DMS153 (cell line): Measurements from ENCODE around the gene NR0B2.
"Not testable (repeated sequence)": the region's sequence is repeated elsewhere in the genome, so short reads cannot be mapped to it uniquely, and the experiment has no call there.

Source experiments
- DNase-seq: peaks from one replicate; lab custom pipeline; 2025; lab: John Stamatoyannopoulos, UW

NR0B2 gene, protein sequence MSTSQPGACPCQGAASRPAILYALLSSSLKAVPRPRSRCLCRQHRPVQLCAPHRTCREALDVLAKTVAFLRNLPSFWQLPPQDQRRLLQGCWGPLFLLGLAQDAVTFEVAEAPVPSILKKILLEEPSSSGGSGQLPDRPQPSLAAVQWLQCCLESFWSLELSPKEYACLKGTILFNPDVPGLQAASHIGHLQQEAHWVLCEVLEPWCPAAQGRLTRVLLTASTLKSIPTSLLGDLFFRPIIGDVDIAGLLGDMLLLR

GRCh38 chr1:26913754-26914619, at the start of gene NR0B2:
NR0B2 (minus strand) TSS chr1:26913975; CDS start chr1:26913940, 35 bp downstream.
- peak; percentile 100 for DNase-seq

DNA sequence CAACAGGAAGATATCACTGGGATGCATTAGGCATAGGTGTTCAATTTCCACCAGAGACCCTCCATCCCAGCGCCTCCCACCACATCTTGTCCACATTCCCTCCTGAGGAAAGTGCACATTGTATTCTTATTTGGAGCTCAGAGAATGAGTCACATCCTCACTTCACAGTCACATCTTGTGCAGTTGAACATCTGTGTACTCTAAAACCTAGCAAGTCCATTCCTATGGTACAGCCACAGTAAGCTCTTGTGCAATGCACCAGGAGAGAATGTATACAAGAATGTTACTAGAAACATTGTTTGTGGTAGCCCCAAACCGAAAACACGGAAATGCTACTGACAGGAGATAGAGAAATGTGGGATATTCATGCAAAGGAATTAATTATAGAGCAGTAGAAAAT, 48.1 kb upstream of the NR0B2 start:
- DNase-seq: no peak

DNA sequence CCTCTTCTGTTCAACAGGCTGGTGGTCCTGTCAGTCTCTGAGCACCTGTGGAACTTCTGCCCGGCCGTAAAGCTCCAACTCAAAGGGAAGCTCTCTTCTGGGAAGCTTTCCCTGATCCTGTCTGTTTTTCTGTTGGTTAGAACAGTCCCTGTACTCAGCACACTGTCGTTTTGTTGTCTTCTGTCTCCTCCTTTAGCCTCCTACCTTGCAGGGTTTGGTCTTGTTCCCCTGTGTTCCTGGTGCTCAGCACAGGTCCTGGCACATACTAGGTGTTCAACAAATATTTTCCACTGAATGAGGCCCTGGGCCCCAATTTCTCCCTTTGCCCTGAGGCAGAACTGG, 46.8 kb upstream of the NR0B2 start:
- DNase-seq: no peak

DNA sequence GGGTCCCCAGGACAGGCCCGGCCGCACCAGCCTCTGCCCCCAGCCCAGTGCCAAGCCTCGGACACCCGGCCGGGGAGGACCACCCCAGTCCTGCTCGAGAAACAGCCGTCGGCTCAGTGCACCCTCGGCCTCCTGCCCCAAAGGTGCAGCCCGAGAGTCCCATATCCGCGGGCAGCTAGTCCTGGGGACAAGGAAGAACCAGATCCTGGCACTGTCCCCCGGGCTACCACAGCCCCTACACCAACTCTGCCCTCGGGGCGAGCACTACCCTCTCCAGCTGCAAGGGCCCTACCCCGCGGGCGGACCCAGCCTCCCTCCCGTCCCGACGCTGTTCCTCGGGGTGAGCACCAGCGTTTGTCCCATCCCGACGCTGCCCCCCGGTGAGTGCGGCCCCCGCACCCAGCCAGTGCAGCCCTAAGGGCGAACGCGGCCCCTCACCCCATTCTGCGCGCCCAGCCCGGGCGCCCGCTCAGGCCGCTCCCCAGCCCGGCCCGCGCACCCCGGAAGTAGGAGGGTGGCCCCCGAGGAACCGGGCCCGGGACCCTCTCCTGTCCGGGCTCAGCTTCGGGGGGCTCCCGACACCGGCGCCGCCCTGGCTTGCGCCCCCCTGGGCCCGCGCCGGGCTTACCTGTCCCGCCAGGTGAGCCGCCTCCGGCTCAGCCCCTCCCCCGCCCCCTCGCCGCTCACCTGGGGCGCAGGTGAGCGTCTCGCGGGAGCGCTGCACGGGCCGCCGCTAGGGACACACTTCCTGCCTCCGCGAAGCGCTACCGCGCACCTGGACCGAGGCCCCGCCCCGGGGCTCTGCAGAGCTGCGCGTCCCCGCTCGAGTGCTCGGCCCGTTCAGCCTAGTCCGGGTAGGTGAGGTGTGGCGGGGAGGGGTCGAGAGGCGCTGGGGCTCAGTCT, 46.2 kb upstream of the NR0B2 start, which contains the start of gene KDF1:
TSS of gene KDF1 (minus strand) at position 747 of the 903 bp plus-strand sequence. CDS start 8,088 bp downstream, outside the sequence.
- peak; percentile 88 for DNase-seq

DNA sequence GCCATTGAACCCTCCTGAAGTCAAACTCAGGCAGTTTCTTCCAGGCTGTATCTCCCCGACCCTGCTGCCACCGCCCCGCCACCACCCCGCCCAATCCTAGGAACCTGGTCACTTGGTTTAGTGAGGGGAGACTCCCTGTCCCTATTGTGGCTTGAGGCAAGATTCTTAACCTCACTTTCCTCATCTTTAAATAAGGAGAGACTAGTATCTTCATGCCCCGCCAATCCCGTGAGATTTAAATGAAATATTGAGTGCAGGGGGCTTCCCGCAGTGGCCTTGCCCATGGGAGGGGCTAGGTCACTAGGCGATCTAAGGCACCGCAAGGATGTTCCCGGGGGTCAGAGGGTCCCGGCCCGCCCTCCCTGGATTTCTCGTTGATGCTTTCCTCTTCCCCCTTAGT, 45.5 kb upstream of the NR0B2 start:
- DNase-seq: no peak

GRCh38 chr1:26957306-26957705, 43.5 kb upstream of the NR0B2 start:
- DNase-seq: no peak

GRCh38 chr1:26956321-26956720, 42.5 kb upstream of the NR0B2 start:
- no peak for DNase-seq

DNA sequence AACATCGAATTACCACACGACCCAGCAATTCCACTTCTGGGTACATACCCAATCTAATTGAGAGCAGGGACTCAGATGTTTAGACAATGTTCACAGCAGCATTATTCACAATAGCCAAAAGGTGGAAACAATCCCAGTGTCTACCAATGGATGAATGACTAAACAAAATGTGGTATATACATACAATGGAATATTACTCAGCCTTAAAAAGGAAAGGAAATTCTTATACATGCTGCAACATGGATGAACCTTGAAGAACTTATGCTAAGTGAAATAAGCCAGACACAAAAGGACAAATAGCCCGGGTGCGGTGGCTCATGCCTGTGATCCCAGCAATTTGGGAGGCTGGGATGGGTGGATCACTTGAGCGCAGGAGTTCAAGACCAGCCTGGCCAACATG, 39.6 kb upstream of the NR0B2 start:
- DNase-seq: no peak

- DNase-seq: no peak
These were observed 38.2 kb upstream of the NR0B2 start for GRCh38 chr1:26951821-26952497.

- DNase-seq: no peak
These were observed 37.4 kb upstream of the NR0B2 start for GRCh38 chr1:26951216-26951615.

GRCh38 chr1:26950602-26951001, 36.8 kb upstream of the NR0B2 start:
- no peak for DNase-seq

DNA sequence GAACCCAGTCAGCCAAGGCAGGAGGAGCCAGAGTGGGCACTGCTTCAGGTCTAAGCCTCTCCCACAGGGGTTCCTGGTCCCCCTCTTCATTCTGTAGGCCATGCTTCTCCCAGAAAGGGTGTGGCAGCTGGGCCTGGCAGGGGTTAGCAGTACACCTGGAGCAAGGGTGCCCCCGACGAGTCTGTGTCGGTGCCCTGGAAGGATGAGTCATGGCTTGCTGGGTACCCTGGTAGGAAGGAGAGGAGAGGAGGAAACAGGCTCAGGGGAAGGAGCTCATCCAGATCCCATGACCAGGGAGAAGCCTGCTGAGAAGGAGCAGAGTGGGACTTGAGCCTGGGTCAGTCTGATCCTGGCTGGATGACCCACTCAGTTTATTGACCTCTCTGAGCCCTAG, 36.1 kb upstream of the NR0B2 start:
- no peak for DNase-seq

- DNase-seq: no peak
These were observed 35.6 kb upstream of the NR0B2 start for GRCh38 chr1:26949266-26949925.

DNA sequence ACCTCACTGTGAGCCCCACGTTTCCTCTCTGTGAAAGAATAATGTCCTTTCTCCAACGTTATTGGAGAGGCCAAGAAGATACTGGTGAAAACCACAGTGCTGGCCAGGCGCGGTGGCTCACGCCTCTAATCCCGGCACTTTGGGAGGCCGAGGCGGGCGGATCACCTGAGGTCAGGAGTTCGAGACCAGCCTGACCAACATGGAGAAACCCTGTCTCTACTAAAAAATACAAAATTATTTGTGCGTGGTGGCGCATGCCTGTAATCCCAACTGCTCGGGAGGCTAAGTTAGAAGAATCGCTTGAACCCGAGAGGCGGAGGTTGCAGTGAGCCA, 34.9 kb upstream of the NR0B2 start:
- DNase-seq: not testable (repeated sequence)

DNA sequence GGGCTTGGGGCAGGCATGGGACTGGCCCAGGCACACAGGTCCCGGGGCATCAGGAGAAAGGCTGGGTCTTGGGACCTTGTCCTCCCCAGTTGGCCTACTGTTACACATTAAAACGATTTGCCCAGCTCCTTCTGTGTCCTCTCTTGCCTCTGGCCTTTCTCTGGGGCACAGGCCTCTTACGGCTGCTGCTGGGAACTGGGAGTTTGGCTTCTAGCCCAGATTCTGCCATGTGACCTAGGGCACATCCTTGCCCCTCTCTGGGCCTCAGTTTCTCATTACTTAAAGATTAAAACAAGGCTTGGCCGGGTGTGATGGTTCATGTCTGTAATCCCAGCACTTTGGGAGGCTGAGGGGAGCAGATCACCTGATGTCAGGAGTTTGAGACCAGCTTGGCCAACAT, 32.5 kb upstream of the NR0B2 start:
- no peak for DNase-seq

DNA sequence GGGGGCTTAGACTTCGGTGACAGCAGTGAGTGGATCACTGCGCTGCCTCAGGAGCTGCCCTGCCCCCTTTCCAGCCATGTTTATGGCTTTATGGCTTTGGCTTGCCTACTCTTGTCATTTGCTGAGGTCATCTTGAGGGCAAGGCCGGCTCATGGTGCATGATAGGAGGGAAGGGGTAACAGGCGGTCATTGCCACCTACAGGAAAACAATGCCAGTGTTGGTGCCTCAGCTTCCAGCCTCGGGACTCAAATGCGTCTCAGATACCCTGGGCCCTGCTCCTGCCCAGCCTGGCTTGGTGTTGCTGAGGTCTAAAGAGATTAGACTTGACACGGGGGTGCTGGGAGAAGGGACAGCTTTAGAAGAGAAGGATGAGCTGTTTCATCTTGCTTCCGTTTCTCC, 32.0 kb upstream of the NR0B2 start:
- no peak for DNase-seq

GRCh38 chr1:26945138-26945537, 31.4 kb upstream of the NR0B2 start:
- no peak for DNase-seq

DNA sequence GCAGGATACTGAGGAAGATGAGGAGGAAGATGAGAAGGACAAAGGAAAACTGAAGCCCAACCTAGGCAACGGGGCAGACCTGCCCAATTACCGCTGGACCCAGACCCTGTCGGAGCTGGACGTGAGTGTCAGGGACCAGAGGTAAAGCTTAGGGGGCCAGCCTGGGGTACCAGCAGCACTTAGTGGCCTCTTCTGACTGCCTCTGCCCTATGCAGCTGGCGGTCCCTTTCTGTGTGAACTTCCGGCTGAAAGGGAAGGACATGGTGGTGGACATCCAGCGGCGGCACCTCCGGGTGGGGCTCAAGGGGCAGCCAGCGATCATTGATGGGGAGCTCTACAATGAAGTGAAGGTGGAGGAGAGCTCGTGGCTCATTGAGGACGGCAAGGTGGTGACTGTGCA, 28.9 kb upstream of the NR0B2 start:
- no peak for DNase-seq

GRCh38 chr1:26941311-26941710, 27.5 kb upstream of the NR0B2 start:
- no peak for DNase-seq

DNA sequence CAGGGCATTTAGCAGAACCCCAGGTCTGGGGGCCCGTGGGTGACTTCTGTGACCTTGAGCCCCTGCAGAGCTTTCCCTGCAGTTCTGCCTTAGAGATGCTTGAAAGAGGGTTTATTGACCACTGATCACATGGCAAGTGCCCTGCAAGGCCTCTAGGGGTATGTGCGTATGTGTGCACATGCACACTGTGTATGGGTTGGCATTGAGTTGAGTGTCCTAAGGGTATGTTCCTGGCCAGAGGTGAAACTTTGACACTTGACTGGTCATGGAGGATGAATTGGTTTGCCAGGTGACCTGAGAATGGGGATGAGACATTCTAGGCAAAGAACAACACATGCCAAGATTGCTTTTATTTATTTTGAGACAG, 24.9 kb upstream of the NR0B2 start:
- DNase-seq: no peak

DNA sequence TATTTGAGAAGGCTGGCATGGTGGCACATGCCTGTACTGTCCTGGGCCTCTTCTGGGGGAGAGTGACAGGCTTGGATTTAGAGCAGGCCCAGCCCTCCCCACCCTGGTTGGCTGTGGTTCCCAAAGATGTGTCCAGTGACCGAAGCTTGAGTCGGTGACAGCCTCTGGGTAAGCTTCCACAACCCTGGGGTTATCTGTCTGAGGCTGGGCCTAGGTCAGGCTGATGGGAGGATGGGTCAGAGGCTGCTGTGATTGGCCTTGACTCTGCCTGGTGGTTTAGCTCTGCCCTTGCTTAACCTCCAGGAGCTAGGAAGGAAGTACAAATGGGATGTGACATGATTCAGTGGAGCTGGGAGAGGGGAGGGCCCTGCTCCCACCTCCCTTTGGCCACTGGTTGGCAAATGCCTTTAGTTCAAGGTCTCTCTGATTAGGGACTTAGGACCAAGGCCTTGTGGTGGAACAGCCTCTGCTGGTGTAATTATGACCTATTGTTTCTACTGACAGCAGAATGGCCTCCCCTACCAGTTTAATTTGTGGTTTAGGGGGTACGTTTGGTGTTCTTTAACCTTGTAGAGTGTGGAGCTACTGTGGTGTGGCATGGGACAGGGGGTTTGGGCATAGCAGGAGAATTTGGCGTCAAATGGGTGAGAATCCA, 24.4 kb upstream of the NR0B2 start:
- DNase-seq: no peak
